GM10266 (cell line): ENCODE measurements around the gene GRAMD2B.
"Not testable (repeated sequence)": the region's sequence is repeated elsewhere in the genome, so short reads cannot be mapped to it uniquely, and the experiment has no call there.

ENCODE experiments used
- DNase-seq: peaks from one replicate; pipeline ENCODE4 v3.0.0; 2012; ENCODE audit errors: extremely low spot score
- TF ChIP-seq, protein P1 (sequence below): IDR thresholded peaks from 2 replicates; pipeline ENCODE4 v1.5.1; 2012; ENCODE audit warnings: mild to moderate bottlenecking, low read depth; ENCODE audit not compliant: control insufficient read depth, insufficient read depth; ENCODE audit errors: missing control alignments

Gene GRAMD2B, protein sequence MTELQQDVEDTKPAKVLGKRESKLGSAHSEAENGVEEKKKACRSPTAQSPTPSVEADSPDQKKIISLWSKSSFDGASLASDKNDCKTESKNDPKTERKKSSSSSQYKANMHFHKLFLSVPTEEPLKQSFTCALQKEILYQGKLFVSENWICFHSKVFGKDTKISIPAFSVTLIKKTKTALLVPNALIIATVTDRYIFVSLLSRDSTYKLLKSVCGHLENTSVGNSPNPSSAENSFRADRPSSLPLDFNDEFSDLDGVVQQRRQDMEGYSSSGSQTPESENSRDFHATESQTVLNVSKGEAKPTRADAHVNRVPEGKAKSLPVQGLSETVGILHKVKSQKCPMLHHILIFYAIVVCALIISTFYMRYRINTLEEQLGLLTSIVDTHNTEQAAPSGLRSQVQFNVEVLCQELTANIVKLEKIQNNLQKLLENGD

DNA sequence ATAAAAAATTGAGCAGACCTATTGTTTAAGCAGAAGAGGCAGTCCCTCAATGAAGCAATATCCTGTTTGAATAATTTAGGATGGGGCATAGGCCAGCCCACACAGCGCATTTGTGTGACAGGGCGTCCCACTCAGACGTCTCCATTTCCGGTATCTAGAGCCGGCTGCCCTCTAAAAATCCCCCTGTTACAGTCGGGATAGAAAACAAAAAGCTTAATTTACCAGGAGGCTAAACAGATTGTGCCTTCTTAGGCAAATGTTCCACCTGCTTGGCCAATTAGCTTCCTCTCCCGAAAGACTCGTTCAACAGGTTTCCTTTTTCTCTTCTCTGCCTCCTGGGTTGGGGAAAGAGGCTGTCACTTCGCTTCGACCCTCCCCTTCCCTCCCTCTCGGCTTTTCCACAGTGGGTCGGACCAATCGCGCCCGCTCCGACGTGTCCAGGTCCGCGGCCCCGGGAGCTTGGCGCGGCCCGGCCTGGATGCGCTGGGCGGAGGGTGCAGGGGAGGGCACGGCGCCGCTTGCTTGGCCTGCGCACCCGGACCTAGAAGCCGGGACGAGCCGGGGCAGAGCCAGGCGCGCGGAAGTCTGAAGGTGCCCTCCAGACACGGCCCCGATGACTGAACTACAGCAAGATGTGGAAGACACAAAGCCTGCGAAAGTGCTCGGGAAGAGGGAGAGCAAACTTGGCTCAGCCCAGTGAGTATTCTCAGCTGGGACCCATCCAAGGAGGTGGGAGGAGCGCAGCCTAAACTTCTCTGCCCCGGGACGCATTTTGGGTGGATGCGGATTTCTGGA, at the start of gene GRAMD2B:
GRAMD2B (plus strand) TSS at position 416 of the 795 bp plus-strand sequence; CDS start at position 614, 198 bp downstream.
- peak; percentile 78 for DNase-seq

DNA sequence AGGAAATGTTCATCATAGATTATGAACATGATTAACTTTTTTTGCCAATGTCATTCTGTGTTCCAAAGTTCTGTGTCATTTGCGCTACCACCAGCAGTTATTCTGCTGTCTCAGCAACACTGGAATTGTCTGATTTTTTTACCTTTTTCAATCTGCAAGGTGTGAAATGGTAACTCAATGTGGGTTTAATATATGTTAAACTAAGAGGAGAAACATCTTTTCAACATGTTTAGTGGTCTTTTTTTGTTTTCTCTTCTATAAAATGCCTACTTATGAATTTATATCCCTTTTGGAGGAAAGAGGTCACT, 49.1 kb upstream of the GRAMD2B start:
- no peak for DNase-seq
- TF ChIP-seq, protein P1, sequence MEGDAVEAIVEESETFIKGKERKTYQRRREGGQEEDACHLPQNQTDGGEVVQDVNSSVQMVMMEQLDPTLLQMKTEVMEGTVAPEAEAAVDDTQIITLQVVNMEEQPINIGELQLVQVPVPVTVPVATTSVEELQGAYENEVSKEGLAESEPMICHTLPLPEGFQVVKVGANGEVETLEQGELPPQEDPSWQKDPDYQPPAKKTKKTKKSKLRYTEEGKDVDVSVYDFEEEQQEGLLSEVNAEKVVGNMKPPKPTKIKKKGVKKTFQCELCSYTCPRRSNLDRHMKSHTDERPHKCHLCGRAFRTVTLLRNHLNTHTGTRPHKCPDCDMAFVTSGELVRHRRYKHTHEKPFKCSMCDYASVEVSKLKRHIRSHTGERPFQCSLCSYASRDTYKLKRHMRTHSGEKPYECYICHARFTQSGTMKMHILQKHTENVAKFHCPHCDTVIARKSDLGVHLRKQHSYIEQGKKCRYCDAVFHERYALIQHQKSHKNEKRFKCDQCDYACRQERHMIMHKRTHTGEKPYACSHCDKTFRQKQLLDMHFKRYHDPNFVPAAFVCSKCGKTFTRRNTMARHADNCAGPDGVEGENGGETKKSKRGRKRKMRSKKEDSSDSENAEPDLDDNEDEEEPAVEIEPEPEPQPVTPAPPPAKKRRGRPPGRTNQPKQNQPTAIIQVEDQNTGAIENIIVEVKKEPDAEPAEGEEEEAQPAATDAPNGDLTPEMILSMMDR = no peak

More for the DNA sequence above, at the start of gene GRAMD2B:
- TF ChIP-seq, protein P1 = no peak

DNA sequence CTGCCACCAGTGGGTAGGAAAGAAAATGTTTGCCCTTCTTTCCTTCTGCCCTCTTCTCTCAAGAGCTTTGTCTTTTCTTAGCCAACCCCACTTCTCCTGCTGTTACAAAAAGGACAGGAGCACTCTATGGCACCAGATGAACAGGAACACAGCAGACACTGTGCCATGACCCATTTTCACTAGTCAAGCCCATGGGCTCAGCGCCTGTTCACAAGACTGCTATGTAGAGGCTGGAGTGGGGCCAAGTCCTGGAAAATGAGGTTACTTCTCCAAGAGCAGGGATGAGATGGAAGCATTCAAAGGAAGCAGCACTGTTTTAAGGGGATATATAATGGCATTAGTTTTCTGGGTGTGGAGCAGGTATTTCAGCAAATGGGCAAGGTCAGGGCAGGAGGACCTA, 46.8 kb upstream of the GRAMD2B start:
- DNase-seq = no peak
- TF ChIP-seq, protein P1 = no peak

DNA sequence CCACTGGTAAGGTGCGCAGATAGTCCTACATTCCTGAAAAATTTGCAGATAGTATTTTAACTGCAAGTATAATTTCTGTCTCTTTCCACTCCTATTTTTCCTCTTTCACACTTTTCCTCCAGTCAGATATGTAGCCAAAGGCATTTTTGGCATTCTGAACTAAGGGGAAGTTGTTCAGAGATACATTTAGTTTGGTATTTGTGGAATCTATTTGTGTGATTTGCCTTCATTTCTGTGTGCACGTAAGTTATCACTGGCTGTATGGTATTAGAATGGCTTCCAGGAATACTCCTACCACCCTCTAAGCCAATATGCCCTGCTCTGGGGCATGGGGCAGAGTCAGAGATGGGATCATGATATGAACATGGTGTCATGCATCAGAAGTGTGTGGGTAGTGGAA, 45.8 kb upstream of the GRAMD2B start:
- no peak for DNase-seq
- TF ChIP-seq, protein P1 = no peak

DNA sequence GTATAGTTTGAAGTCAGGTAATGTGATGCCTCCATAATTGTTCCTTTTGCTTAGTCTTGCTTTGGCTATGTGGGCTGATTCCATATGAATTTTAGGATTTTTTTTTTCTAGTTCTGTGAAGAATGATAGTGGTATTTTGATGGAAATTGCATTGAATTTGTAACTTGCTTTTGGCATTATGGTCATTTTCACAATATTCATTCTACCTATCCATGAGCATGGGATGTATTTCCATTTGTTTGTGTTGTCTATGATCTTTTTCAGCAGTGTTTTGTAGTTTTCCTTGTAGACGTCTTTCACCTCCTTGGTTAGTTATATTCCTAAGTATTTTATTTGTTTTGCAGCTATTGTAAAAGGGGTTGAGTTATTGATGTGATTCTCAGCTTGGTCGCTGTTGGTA, 42.9 kb upstream of the GRAMD2B start:
- not testable (repeated sequence) for DNase-seq

DNA sequence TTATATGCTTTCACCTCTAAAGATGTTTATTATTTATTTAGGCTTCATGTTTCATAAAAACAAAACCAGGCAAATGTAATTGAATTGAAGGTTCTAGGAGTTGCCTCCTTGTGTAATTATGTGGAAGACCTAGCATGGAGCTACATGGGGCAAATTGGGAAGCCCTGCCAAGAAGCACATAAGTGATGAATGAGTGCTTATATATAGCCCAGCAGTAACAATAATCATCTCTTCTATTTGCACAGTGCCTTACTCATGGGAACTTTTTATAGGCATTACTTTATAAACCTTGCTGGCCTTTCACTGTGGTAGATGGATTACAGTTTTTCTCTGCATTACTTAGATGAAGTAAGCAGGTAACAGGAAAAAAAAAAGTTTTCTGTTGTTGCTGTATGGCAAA, 40.0 kb upstream of the GRAMD2B start:
- no peak for DNase-seq
- TF ChIP-seq, protein P1 = no peak

DNA sequence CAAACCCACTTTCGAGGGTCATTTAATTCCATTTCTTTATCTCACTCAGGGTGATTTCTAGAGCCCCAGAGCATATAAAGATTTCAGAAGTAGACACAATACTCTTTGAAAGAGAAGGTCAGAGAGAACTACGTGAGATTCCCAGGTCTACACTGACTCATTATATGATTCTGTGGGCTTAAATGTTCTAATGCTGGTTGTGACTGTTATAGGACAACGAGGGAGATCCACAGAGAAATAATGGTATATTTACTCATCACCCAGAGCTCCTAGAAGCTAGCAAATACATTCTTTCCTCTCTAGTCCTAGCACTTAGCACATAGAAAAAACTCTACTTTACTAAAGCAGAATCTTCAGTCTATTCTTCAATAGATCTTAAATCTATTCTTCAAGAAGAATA, 39.4 kb upstream of the GRAMD2B start:
- no peak for DNase-seq
- TF ChIP-seq, protein P1 = no peak
